Effector memory CD4-positive, alpha-beta T cell (primary cell): ENCODE measurements around the gene FBN3.

ENCODE experiments used
- DNase-seq, 3 donors: peaks; one replicate each; pipeline ENCODE4 v3.0.0-alpha.2; 2020
- H3K27ac ChIP-seq: 2 replicates; pipeline ENCODE4 v1.7.0; 2013; ENCODE audit warnings: mild to moderate bottlenecking, low read length, moderate library complexity; ENCODE audit not compliant: insufficient read depth, poor library complexity, severe bottlenecking
- H3K27me3 ChIP-seq: replicated peaks from 2 replicates; pipeline ENCODE4 v1.7.0; 2013; ENCODE audit warnings: mild to moderate bottlenecking, low read length; ENCODE audit not compliant: insufficient read depth, control insufficient read depth, poor library complexity, severe bottlenecking
- H3K36me3 ChIP-seq: 2 replicates; pipeline ENCODE4 v1.7.0; 2013; ENCODE audit warnings: mild to moderate bottlenecking, low read length, moderate library complexity; ENCODE audit not compliant: control insufficient read depth, insufficient read depth
- H3K4me1 ChIP-seq: 2 replicates; pipeline ENCODE4 v1.7.0; 2013; ENCODE audit warnings: low read length, mild to moderate bottlenecking; ENCODE audit not compliant: control insufficient read depth, insufficient read depth, poor library complexity, severe bottlenecking
- H3K4me3 ChIP-seq: 2 replicates; pipeline ENCODE4 v1.7.0; 2013; ENCODE audit warnings: low read length, low read depth, mild to moderate bottlenecking; ENCODE audit not compliant: insufficient read depth, poor library complexity, severe bottlenecking
- H3K9me3 ChIP-seq: 2 replicates; pipeline ENCODE4 v1.7.0; 2013; ENCODE audit warnings: mild to moderate bottlenecking, low read length, moderate library complexity; ENCODE audit not compliant: control insufficient read depth

FBN3 gene

GRCh38 chr19:8120636-8121480 is 28.5 kb downstream of the FBN3 start:
- no peaks in the 10 kb centered on the region for H3K36me3 ChIP-seq
- no peak for DNase-seq
- H3K4me1 ChIP-seq: no peaks in the 10 kb centered on the region
- no peak overlapping the region for H3K4me3 ChIP-seq
- no peak overlapping the region for H3K27ac ChIP-seq
- no peaks in the 10 kb centered on the region for H3K9me3 ChIP-seq
- no peaks in the 10 kb centered on the region for H3K27me3 ChIP-seq

GRCh38 chr19:8117991-8118390 is 31.4 kb downstream of the FBN3 start:
- Histone ChIP-seq H3K27me3 (no peaks in the 10 kb centered on the region), H3K9me3 (no peaks in the 10 kb centered on the region), H3K4me3 (no peak overlapping the region), H3K27ac (no peak overlapping the region), H3K36me3 (no peaks in the 10 kb centered on the region), H3K4me1 (no peaks in the 10 kb centered on the region)
- DNase-seq: no peak

- no peak for DNase-seq
- H3K4me3 ChIP-seq: no peak overlapping the region
- H3K36me3 ChIP-seq: no peaks in the 10 kb centered on the region
- no peaks in the 10 kb centered on the region for H3K27me3 ChIP-seq
- no peaks in the 10 kb centered on the region for H3K9me3 ChIP-seq
- H3K4me1 ChIP-seq: no peaks in the 10 kb centered on the region
- no peak overlapping the region for H3K27ac ChIP-seq
These were observed 32.7 kb downstream of the FBN3 start for GRCh38 chr19:8116437-8117293.

GRCh38 chr19:8115805-8116396 is 33.5 kb downstream of the FBN3 start:
- Histone ChIP-seq H3K9me3 (no peaks in the 10 kb centered on the region), H3K36me3 (no peaks in the 10 kb centered on the region), H3K27ac (no peak overlapping the region), H3K4me3 (no peak overlapping the region), H3K4me1 (no peaks in the 10 kb centered on the region), H3K27me3 (no peaks in the 10 kb centered on the region)
- DNase-seq: no peak

- DNase-seq: no peak
- Histone ChIP-seq H3K4me3 (no peak overlapping the region), H3K4me1 (no peaks in the 10 kb centered on the region), H3K27me3 (no peaks in the 10 kb centered on the region), H3K27ac (no peak overlapping the region), H3K9me3 (no peaks in the 10 kb centered on the region), H3K36me3 (no peaks in the 10 kb centered on the region)
These were observed 36.4 kb downstream of the FBN3 start for GRCh38 chr19:8113017-8113416.

- DNase-seq: no peak
- no peaks in the 10 kb centered on the region for H3K27me3 ChIP-seq
- no peaks in the 10 kb centered on the region for H3K9me3 ChIP-seq
These were observed 38.0 kb downstream of the FBN3 start for GRCh38 chr19:8111376-8111775.

GRCh38 chr19:8110931-8111330 is 38.5 kb downstream of the FBN3 start:
- H3K27ac ChIP-seq: no peak overlapping the region
- DNase-seq: no peak
- no peaks in the 10 kb centered on the region for H3K9me3 ChIP-seq
- no peak overlapping the region for H3K4me3 ChIP-seq
- H3K4me1 ChIP-seq: no peaks in the 10 kb centered on the region
- no peaks in the 10 kb centered on the region for H3K27me3 ChIP-seq
- H3K36me3 ChIP-seq: no peaks in the 10 kb centered on the region

More at GRCh38 chr19:8111376-8111775, 38.0 kb downstream of the FBN3 start:
- Histone ChIP-seq H3K27ac (no peak overlapping the region), H3K4me1 (no peaks in the 10 kb centered on the region), H3K4me3 (no peak overlapping the region), H3K36me3 (no peaks in the 10 kb centered on the region)

GRCh38 chr19:8109890-8110662 is 39.3 kb downstream of the FBN3 start:
- Histone ChIP-seq H3K36me3 (no peaks in the 10 kb centered on the region), H3K4me1 (no peaks in the 10 kb centered on the region), H3K4me3 (no peak overlapping the region), H3K9me3 (no peaks in the 10 kb centered on the region), H3K27ac (no peak overlapping the region), H3K27me3 (no peaks in the 10 kb centered on the region)
- DNase-seq: no peak

GRCh38 chr19:8109455-8109854 is 39.9 kb downstream of the FBN3 start:
- H3K36me3 ChIP-seq: no peaks in the 10 kb centered on the region
- no peaks in the 10 kb centered on the region for H3K4me1 ChIP-seq
- no peaks in the 10 kb centered on the region for H3K27me3 ChIP-seq
- no peak overlapping the region for H3K27ac ChIP-seq
- no peak overlapping the region for H3K4me3 ChIP-seq
- H3K9me3 ChIP-seq: no peaks in the 10 kb centered on the region
- no peak for DNase-seq
